Lung (tissue), 12 donors: ENCODE results near the gene BCAN. TPM values are rescaled to one million over a fixed set of nuclear protein-coding genes. Genes with fewer than 3 reads are reported as not detected.

Experiments
- ATAC-seq: fragments of 200-7000 bp; cut with Tn5 transposase; one replicate; pipeline ENCODE4 v1.9.1; 2020; ENCODE audit warnings: moderate number of reproducible peaks; ENCODE audit not compliant: insufficient read depth, low FRiP score
- DNase-seq, 3 donors: peaks; one replicate each; pipeline ENCODE4 v3.0.0-alpha.2; 2013 to 2017
- H3K27ac ChIP-seq, 2 donors: one replicate each; pipeline ENCODE4 v1.5.1; 2013; ENCODE audit warnings: mild to moderate bottlenecking in 2 of 2, moderate library complexity in 2 of 2, control low read depth in 1 of 2, inconsistent platforms in 1 of 2, low read depth in 1 of 2, low read length in 1 of 2
- H3K27me3 ChIP-seq, 3 donors: one replicate each; pipeline ENCODE4 v1.5.1; 2013; ENCODE audit warnings: low read length in 2 of 3; ENCODE audit not compliant: control insufficient read depth in 3 of 3, insufficient read depth in 3 of 3
- H3K36me3 ChIP-seq, 4 donors: one replicate each; pipeline ENCODE4 v1.5.1; 2013; ENCODE audit warnings: low read length in 4 of 4, mild to moderate bottlenecking in 1 of 4, moderate library complexity in 1 of 4; ENCODE audit not compliant: control insufficient read depth in 4 of 4, insufficient read depth in 4 of 4
- H3K4me1 ChIP-seq, 5 donors: one replicate each; pipeline ENCODE4 v1.5.1; 2013; ENCODE audit warnings: low read length in 5 of 5, mild to moderate bottlenecking in 2 of 5, moderate library complexity in 1 of 5; ENCODE audit not compliant: control insufficient read depth in 5 of 5, insufficient read depth in 5 of 5
- H3K4me3 ChIP-seq: one replicate; pipeline ENCODE4 v1.5.1; 2013; ENCODE audit warnings: mild to moderate bottlenecking, control low read depth, moderate library complexity
- H3K9ac ChIP-seq, 2 donors: one replicate each; pipeline ENCODE4 v1.5.1; 2013; ENCODE audit warnings: low read length in 2 of 2, control low read depth in 1 of 2; ENCODE audit not compliant: insufficient read depth in 1 of 2
- H3K9me3 ChIP-seq, 4 donors: one replicate each; pipeline ENCODE4 v1.5.1; 2013; ENCODE audit warnings: low read length in 3 of 4, mild to moderate bottlenecking in 1 of 4, moderate library complexity in 1 of 4; ENCODE audit not compliant: control insufficient read depth in 4 of 4, insufficient read depth in 3 of 4
- WGBS, 2 donors: extraction: QIAGEN DNeasy Blood & Tissue Kit; methylation state at CpG; one replicate each; pipeline ENCODE4 v1.1.7; 2013; 5-methylcytosine and 5-hydroxymethylcytosine counted together
- polyA plus RNA-seq, 2 donors: library from polyadenylated mRNA; stranded (reverse); fragments of 200-250 nt; gene quantifications; one replicate each; pipeline ENCODE4 v1.2.1, GENCODE V29; 2013
- total RNA-seq, 2 donors: library from RNA; depleted of rRNA in 1 of 2; stranded (reverse); fragments of >200 nt in 1 of 2; gene quantifications; one replicate each; pipeline ENCODE4 v1.2.1, GENCODE V29; 2014 to 2021
- TF ChIP-seq, protein P1 (sequence below): IDR thresholded peaks from 2 replicates; pipeline ENCODE4 v1.5.1; 2012; ENCODE audit warnings: mild to moderate bottlenecking; ENCODE audit errors: control extremely low read depth, extremely low read depth
- donor health status: control.
- donor health status: control.
- donor health status: Bipolar disorder and iron deficiency.
- donor health status: healthy.
- donor health status: DM: yes; HTN: yes; CAD: no.

BCAN gene
- total and polyA plus RNA-seq, 4 donors = 0.05 to 1.1 (median 0.12) TPM

GRCh38 chr1:156632355-156632754 is 9.6 kb upstream of the BCAN start:
- WGBS, 2 donors = 62 to 72% methylated on average over 3 of the region's 3 CpGs
- no peaks in the 10 kb centered on the region for H3K9me3 ChIP-seq
- H3K4me1 ChIP-seq = no peaks in the 10 kb centered on the region
- H3K36me3 ChIP-seq = no peaks in the 10 kb centered on the region
- ATAC-seq (no peak), DNase-seq (no peak)
- no peak overlapping the region for H3K4me3 ChIP-seq
- H3K27me3 ChIP-seq = peaks cover 4 to 47% (median 7%) of the 10 kb centered on the region in 3 donors
- H3K9ac ChIP-seq = no peak overlapping the region
- H3K27ac ChIP-seq = no peak overlapping the region
- TF ChIP-seq, protein P1, sequence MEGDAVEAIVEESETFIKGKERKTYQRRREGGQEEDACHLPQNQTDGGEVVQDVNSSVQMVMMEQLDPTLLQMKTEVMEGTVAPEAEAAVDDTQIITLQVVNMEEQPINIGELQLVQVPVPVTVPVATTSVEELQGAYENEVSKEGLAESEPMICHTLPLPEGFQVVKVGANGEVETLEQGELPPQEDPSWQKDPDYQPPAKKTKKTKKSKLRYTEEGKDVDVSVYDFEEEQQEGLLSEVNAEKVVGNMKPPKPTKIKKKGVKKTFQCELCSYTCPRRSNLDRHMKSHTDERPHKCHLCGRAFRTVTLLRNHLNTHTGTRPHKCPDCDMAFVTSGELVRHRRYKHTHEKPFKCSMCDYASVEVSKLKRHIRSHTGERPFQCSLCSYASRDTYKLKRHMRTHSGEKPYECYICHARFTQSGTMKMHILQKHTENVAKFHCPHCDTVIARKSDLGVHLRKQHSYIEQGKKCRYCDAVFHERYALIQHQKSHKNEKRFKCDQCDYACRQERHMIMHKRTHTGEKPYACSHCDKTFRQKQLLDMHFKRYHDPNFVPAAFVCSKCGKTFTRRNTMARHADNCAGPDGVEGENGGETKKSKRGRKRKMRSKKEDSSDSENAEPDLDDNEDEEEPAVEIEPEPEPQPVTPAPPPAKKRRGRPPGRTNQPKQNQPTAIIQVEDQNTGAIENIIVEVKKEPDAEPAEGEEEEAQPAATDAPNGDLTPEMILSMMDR = no peak

- DNase-seq = no peak
- no peak overlapping the region for H3K4me3 ChIP-seq
- H3K36me3 ChIP-seq = no peaks in the 10 kb centered on the region
- H3K9ac ChIP-seq = no peak overlapping the region
- H3K27me3 ChIP-seq = peaks cover 10 to 70% (median 38%) of the 10 kb centered on the region in 3 donors
- no peak overlapping the region for H3K27ac ChIP-seq
- 58 to 74% methylated on average over 8 of the region's 8 CpGs for WGBS, 2 donors
- ATAC-seq = no peak
- peaks cover 0 to 8% (median 0%) of the 10 kb centered on the region in 5 donors for H3K4me1 ChIP-seq
- TF ChIP-seq, protein P1 = no peak
- H3K9me3 ChIP-seq = no peaks in the 10 kb centered on the region
Measured at GRCh38 chr1:156638189-156638985, 3.5 kb upstream of the BCAN start.

DNA sequence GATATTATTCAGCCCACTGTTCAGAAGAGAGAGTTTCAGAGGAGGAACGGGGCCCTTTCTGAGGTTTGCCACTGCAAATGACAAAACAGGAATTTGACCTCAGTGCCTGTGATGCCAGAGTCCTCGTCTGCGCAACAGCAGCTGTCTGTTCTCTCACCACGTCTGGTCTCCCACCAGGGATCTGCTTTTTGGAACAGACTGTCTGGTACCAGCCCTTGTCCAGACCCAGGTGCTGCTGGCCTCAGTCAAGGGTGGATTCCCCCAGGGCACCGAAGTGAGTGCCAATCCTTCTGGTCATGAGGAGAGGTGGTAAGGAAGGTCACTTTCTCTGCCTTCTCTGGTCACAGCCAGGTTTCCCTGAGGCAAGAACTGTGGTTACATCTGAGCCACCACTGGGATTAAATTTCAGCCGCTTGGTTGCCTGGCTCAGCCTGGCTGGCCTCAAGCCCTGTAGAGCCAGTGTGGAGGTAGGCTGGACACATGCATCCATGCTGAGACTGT is 2.3 kb upstream of the BCAN start:
- peaks cover 13 to 75% (median 46%) of the 10 kb centered on the region in 3 donors for H3K27me3 ChIP-seq

More for the DNA sequence above, 2.3 kb upstream of the BCAN start:
- Histone ChIP-seq H3K9ac (no peak overlapping the region), H3K27ac (no peak overlapping the region), H3K4me3 (no peak overlapping the region), H3K9me3 (no peaks in the 10 kb centered on the region), H3K4me1 (peaks cover 0 to 8% (median 0%) of the 10 kb centered on the region in 5 donors), H3K36me3 (no peaks in the 10 kb centered on the region)
- TF ChIP-seq, protein P1 = no peak
- ATAC-seq (no peak), DNase-seq (no peak)
- 35 to 50% methylated on average over 6 of the region's 6 CpGs for WGBS, 2 donors
